Keratinocyte (primary cell): Measurements from ENCODE around the gene TTC4. TPM values are rescaled to one million over a fixed set of nuclear protein-coding genes. Genes with fewer than 3 reads are reported as not detected.

ENCODE experiments used
- DNase-seq: peaks from one replicate; pipeline ENCODE4 v3.0.0-alpha.2; 2011; ENCODE audit warnings: low read depth, missing footprints, low spot score
- FAIRE-seq: peaks from 2 replicates; lab custom pipeline; 2011; peaks lifted over from hg19 to GRCh38; lab: Jason Lieb, UNC
- H2AFZ ChIP-seq: 2 replicates; pipeline ENCODE4 v1.6.0; 2012; ENCODE audit warnings: low read length, control low read depth, inconsistent platforms; ENCODE audit not compliant: control insufficient read depth
- H3K27ac ChIP-seq: 2 replicates; pipeline ENCODE4 v1.5.1; 2011; ENCODE audit warnings: low read length; ENCODE audit not compliant: control insufficient read depth, insufficient read depth
- H3K27me3 ChIP-seq: 3 replicates; pipeline ENCODE4 v1.6.0; 2011; ENCODE audit warnings: low read length; ENCODE audit not compliant: control insufficient read depth, insufficient read depth; ENCODE audit errors: extremely low read depth
- H3K36me3 ChIP-seq, 2 experiments: 2 replicates in 1 of 2; 3 replicates in 1 of 2; pipeline ENCODE4 v1.5.1; 2011; ENCODE audit warnings: low read length in 2 of 2, mild to moderate bottlenecking in 1 of 2; ENCODE audit not compliant: control insufficient read depth in 2 of 2, insufficient read depth in 2 of 2; ENCODE audit errors: extremely low read depth in 1 of 2
- H3K4me1 ChIP-seq: 3 replicates; pipeline ENCODE4 v1.5.1; 2011; ENCODE audit warnings: low read length; ENCODE audit not compliant: control insufficient read depth, insufficient read depth; ENCODE audit errors: extremely low read depth
- H3K4me2 ChIP-seq: 3 replicates; pipeline ENCODE4 v1.6.0; 2011; ENCODE audit warnings: low read depth, low read length; ENCODE audit not compliant: control insufficient read depth, insufficient read depth; ENCODE audit errors: extremely low read depth
- H3K4me3 ChIP-seq, 3 experiments: fragments of 200-600 bp in 1 of 3; sonication (generic) in 1 of 3; 2 replicates in 2 of 3; 3 replicates in 1 of 3; pipeline ENCODE4 v1.5.1; 2011 to 2016; ENCODE audit warnings: low read length in 3 of 3, mild to moderate bottlenecking in 3 of 3, control low read depth in 2 of 3, inconsistent platforms in 1 of 3, low read depth in 1 of 3, mixed read lengths in 1 of 3, mixed run types in 1 of 3, moderate library complexity in 1 of 3; ENCODE audit not compliant: control insufficient read depth in 2 of 3, insufficient read depth in 2 of 3; ENCODE audit errors: extremely low read depth in 1 of 3
- H3K79me2 ChIP-seq: 2 replicates; pipeline ENCODE4 v1.6.0; 2012; ENCODE audit warnings: low read length; ENCODE audit not compliant: control insufficient read depth, insufficient read depth
- H3K9ac ChIP-seq: 3 replicates; pipeline ENCODE4 v1.6.0; 2011; ENCODE audit warnings: low read length; ENCODE audit not compliant: control insufficient read depth, insufficient read depth; ENCODE audit errors: extremely low read depth
- H3K9me1 ChIP-seq: 3 replicates; pipeline ENCODE4 v1.6.0; 2011; ENCODE audit warnings: low read length; ENCODE audit not compliant: control insufficient read depth, insufficient read depth; ENCODE audit errors: extremely low read depth
- H3K9me3 ChIP-seq: 2 replicates; pipeline ENCODE4 v1.5.1; 2012; ENCODE audit warnings: low read depth, low read length; ENCODE audit not compliant: control insufficient read depth
- H4K20me1 ChIP-seq: 3 replicates; pipeline ENCODE4 v1.6.0; 2011; ENCODE audit warnings: low read length; ENCODE audit not compliant: control insufficient read depth, insufficient read depth; ENCODE audit errors: extremely low read depth
- CTCF ChIP-seq, 3 experiments: IDR thresholded peaks in 1 of 3; conservative IDR thresholded peaks in 1 of 3; optimal IDR thresholded peaks in 1 of 3; 2 replicates in 2 of 3; 3 replicates in 1 of 3; pipeline versions ENCODE3 to v1.5.1; 2011; ENCODE audit warnings: low read length in 3 of 3, mild to moderate bottlenecking in 3 of 3, moderate library complexity in 2 of 3, control low read depth in 1 of 3, inconsistent platforms in 1 of 3; ENCODE audit not compliant: insufficient read depth in 2 of 3; ENCODE audit errors: extremely low read depth in 1 of 3
- EZH2 ChIP-seq: IDR thresholded peaks from one replicate; pipeline ENCODE4 v1.6.1; 2012; ENCODE audit warnings: inconsistent platforms, mild to moderate bottlenecking, low read length, moderate library complexity
- dilution Hi-C: fragments of 300-500 bp; cut with MboI; formaldehyde crosslinking; loops from one replicate; pipeline ENCODE4 v1.7.0; 2020; ENCODE audit warnings: low sequenced_read_pairs; ENCODE audit not compliant: extremely low pct_ligation_motif_present
- polyA plus RNA-seq, 5 experiments: library from polyadenylated mRNA; depleted of rRNA in 3 of 5; stranded (reverse) in 3 of 5; stranded (forward) in 1 of 5; unstranded in 1 of 5; fragments of >200 nt; gene quantifications; 1 replicate in 1 of 5; 2 replicates in 3 of 5; 3 replicates in 1 of 5; pipeline versions ENCODE4 v1.2.1 to v1.2.3, GENCODE V29; 2011 to 2012; ENCODE audit warnings: missing spikeins in 2 of 5, low read depth in 1 of 5, low replicate concordance in 1 of 5

Gene TTC4
- polyA plus RNA-seq, 1 donor (not counting 4 experiments of a cell fraction or from before 2014, with no cell fraction given) = 40.3 TPM

GRCh38 chr1:54782588-54782987 lies 66.9 kb downstream of the TTC4 start:
- Histone ChIP-seq H3K79me2 (no peaks in the 10 kb centered on the region), H3K27me3 (peaks cover 5% of the 10 kb centered on the region), H3K27ac (no peak overlapping the region), H3K36me3 (peaks cover 0 to 4% of the 10 kb centered on the region in 2 experiments), H4K20me1 (no peaks in the 10 kb centered on the region), H3K4me1 (no peaks in the 10 kb centered on the region), H3K9ac (no peak overlapping the region), H2AFZ (no peak overlapping the region), H3K4me2 (no peak overlapping the region), H3K9me3 (no peaks in the 10 kb centered on the region), H3K4me3 (no peak overlapping the region), H3K9me1 (no peaks in the 10 kb centered on the region)
- dilution Hi-C loops = no loop called here
- no peak for FAIRE-seq
- DNase-seq = no peak
- TF ChIP-seq CTCF (optimal IDR thresholded peaks at IDR 0.05 in 1 of 3, IDR thresholded peaks at IDR 0.05 in 1 of 3, conservative IDR thresholded peaks at IDR 0.05 in 1 of 3; ENCODE audit: extremely low read depth in 1 of 3, insufficient read depth in 2 of 3, low read length in 3 of 3) (no peak), EZH2 (no peak)

- H2AFZ ChIP-seq = no peak overlapping the region
- peaks cover 0 to 4% of the 10 kb centered on the region in 2 experiments for H3K36me3 ChIP-seq
- dilution Hi-C loops = no loop called here
- TF ChIP-seq CTCF (optimal IDR thresholded peaks at IDR 0.05 in 1 of 3, IDR thresholded peaks at IDR 0.05 in 1 of 3, conservative IDR thresholded peaks at IDR 0.05 in 1 of 3; ENCODE audit: extremely low read depth in 1 of 3, insufficient read depth in 2 of 3, low read length in 3 of 3) = no peak
- TF ChIP-seq EZH2 = no peak
- H3K9me3 ChIP-seq = no peaks in the 10 kb centered on the region
- H3K27ac ChIP-seq = no peak overlapping the region
- FAIRE-seq = no peak
- no peaks in the 10 kb centered on the region for H3K79me2 ChIP-seq
- no peak overlapping the region for H3K4me3 ChIP-seq
- no peak for DNase-seq
- H3K4me1 ChIP-seq = no peaks in the 10 kb centered on the region
- peaks cover 5% of the 10 kb centered on the region for H3K27me3 ChIP-seq
- no peak overlapping the region for H3K4me2 ChIP-seq
- H3K9ac ChIP-seq = no peak overlapping the region
- no peaks in the 10 kb centered on the region for H4K20me1 ChIP-seq
- no peaks in the 10 kb centered on the region for H3K9me1 ChIP-seq
These were observed 68.4 kb downstream of the TTC4 start for GRCh38 chr1:54784066-54784465.
